ENCODE data around the gene SNX4.

GRCh38 chr3:125435231-125435630 is 84.8 kb downstream of the SNX4 start:
- TF ChIP-seq ARNTL (CRISPR knock-in tag; IDR thresholded peaks at IDR 0.05; ENCODE audit: borderline replicate concordance, low read depth) (no peak), RARB (CRISPR knock-in tag; IDR thresholded peaks at IDR 0.05) (no peak), TCF4 (CRISPR knock-in tag; IDR thresholded peaks at IDR 0.05; ENCODE audit: borderline replicate concordance) (no peak), ZFP3 (CRISPR knock-in tag; IDR thresholded peaks at IDR 0.05) (no peak), ZFP30 (CRISPR knock-in tag; IDR thresholded peaks at IDR 0.05) (no peak), CSDC2 (CRISPR knock-in tag; IDR thresholded peaks at IDR 0.05) (no peak), ZNF565 (CRISPR knock-in tag; conservative IDR thresholded peaks at IDR 0.05; ENCODE audit: low read depth) (no peak), CREB5 (CRISPR knock-in tag; IDR thresholded peaks at IDR 0.05; ENCODE audit: low read depth) (no peak), TOX (CRISPR knock-in tag; IDR thresholded peaks at IDR 0.05; ENCODE audit: borderline replicate concordance) (no peak), ZC3H10 (CRISPR knock-in tag; IDR thresholded peaks at IDR 0.05) (no peak), OSR1 (CRISPR knock-in tag; IDR thresholded peaks at IDR 0.05) (no peak), GLIS3 (CRISPR knock-in tag; IDR thresholded peaks at IDR 0.05) (no peak), ZNF8 (CRISPR knock-in tag; IDR thresholded peaks at IDR 0.05) (no peak)
- TF ChIP-seq, protein P1, sequence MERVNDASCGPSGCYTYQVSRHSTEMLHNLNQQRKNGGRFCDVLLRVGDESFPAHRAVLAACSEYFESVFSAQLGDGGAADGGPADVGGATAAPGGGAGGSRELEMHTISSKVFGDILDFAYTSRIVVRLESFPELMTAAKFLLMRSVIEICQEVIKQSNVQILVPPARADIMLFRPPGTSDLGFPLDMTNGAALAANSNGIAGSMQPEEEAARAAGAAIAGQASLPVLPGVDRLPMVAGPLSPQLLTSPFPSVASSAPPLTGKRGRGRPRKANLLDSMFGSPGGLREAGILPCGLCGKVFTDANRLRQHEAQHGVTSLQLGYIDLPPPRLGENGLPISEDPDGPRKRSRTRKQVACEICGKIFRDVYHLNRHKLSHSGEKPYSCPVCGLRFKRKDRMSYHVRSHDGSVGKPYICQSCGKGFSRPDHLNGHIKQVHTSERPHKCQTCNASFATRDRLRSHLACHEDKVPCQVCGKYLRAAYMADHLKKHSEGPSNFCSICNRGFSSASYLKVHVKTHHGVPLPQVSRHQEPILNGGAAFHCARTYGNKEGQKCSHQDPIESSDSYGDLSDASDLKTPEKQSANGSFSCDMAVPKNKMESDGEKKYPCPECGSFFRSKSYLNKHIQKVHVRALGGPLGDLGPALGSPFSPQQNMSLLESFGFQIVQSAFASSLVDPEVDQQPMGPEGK (CRISPR knock-in tag; IDR thresholded peaks at IDR 0.05; ENCODE audit: borderline replicate concordance): no peak
